Panc1 (cell line): Measurements from ENCODE around the gene GNAI1. TPM values are rescaled to one million over a fixed set of nuclear protein-coding genes. Genes with fewer than 3 reads are reported as not detected.

Experiments
- ATAC-seq: fragments of 200-7000 bp; cut with Tn5 transposase; 2 replicates; pipeline ENCODE4 v1.9.1; 2020; ENCODE audit warnings: mild to moderate bottlenecking, moderate library complexity
- BruUV-seq: library from RNA; stranded (reverse); fragments of 400-500 nt; replicated peaks from 2 replicates; lab custom pipeline; 2021; lab: Mats Ljungman, UMichigan
- CTCF ChIA-PET: fragments of 300-600 bp; sonication (Branson Sonifier 250); formaldehyde crosslinking; loops from one replicate; lab custom pipeline; 2022; ENCODE audit warnings: antibody characterized with exemption; lab: Charles Lee
- POLR2A ChIA-PET: fragments of 300-600 bp; sonication (Branson Sonifier 250); formaldehyde crosslinking; loops from one replicate; lab custom pipeline; 2022; ENCODE audit warnings: antibody characterized with exemption; lab: Charles Lee
- DNase-seq: peaks from one replicate; pipeline ENCODE4 v3.0.0-alpha.2; 2010; ENCODE audit warnings: low read depth, low spot score
- H3K27ac ChIP-seq: 2 replicates; pipeline ENCODE4 v1.5.1; 2011; ENCODE audit warnings: mild to moderate bottlenecking, low read length, inconsistent platforms
- H3K27me3 ChIP-seq: fragments of 200-500 bp; sonication (Bioruptor generic); 2 replicates; pipeline ENCODE4 v1.6.0; 2014; ENCODE audit warnings: low read length, inconsistent platforms; ENCODE audit not compliant: control insufficient read depth, insufficient read depth
- H3K36me3 ChIP-seq: fragments of 200-500 bp; sonication (Bioruptor generic); 2 replicates; pipeline ENCODE4 v1.5.1; 2014; ENCODE audit warnings: inconsistent platforms, mild to moderate bottlenecking, low read length, moderate library complexity; ENCODE audit not compliant: control insufficient read depth, insufficient read depth
- H3K4me1 ChIP-seq: 2 replicates; pipeline ENCODE4 v1.5.1; 2011; ENCODE audit warnings: inconsistent platforms, mild to moderate bottlenecking, low read length, moderate library complexity; ENCODE audit not compliant: control insufficient read depth, insufficient read depth
- H3K4me3 ChIP-seq, 2 experiments: 2 replicates each; pipeline ENCODE4 v1.5.1; 2011 to 2012; ENCODE audit warnings: low read depth in 2 of 2, low read length in 2 of 2, mild to moderate bottlenecking in 2 of 2, inconsistent platforms in 1 of 2, moderate library complexity in 1 of 2
- H3K9me3 ChIP-seq: fragments of 200-500 bp; sonication (Bioruptor generic); 2 replicates; pipeline ENCODE4 v1.5.1; 2014; ENCODE audit warnings: low read depth, mild to moderate bottlenecking, inconsistent platforms, low read length, moderate library complexity; ENCODE audit not compliant: control insufficient read depth, insufficient read depth
- POLR2AphosphoS5 ChIP-seq: IDR thresholded peaks from 2 replicates; pipeline ENCODE4 v1.6.1; 2012; ENCODE audit warnings: mild to moderate bottlenecking, low read depth, low read length, moderate library complexity
- SIN3A ChIP-seq: IDR thresholded peaks from 2 replicates; pipeline ENCODE4 v1.6.1; 2012; ENCODE audit warnings: low read depth, mild to moderate bottlenecking, low read length, moderate library complexity, borderline replicate concordance; ENCODE audit not compliant: insufficient read depth
- TCF7L2 ChIP-seq: IDR thresholded peaks from 2 replicates; pipeline ENCODE4 v1.6.1; 2011; ENCODE audit warnings: mild to moderate bottlenecking, low read depth, low read length, inconsistent platforms
- in situ Hi-C: cut with HindIII; loops from 2 replicates; pipeline ENCODE4 v1.10.0; 2016; ENCODE audit warnings: low sequenced_read_pairs, low pct_unique_long_range_greater_than_20kb
- intact Hi-C: fragments of 100-400 bp; cut with micrococcal nuclease; formaldehyde crosslinking; loops from one replicate; pipeline ENCODE4 v1.10.0; 2022; ENCODE audit not compliant: unreplicated experiment
- total RNA-seq: library from RNA; stranded (reverse); gene quantifications from one replicate; pipeline ENCODE4 v1.2.1, GENCODE V29; 2021; ENCODE audit not compliant: unreplicated experiment
- TF ChIP-seq, protein P1 (sequence below): fragments of 450-650 bp; IDR thresholded peaks from 2 replicates; pipeline ENCODE4 v1.5.1; 2017; ENCODE audit warnings: mild to moderate bottlenecking
- TF ChIP-seq, protein P2 (sequence below), 2 experiments: IDR thresholded peaks; 2 replicates each; pipeline ENCODE4 v1.6.1; 2011 to 2012; ENCODE audit warnings: low read depth in 2 of 2, control low read depth in 1 of 2, low read length in 1 of 2, mild to moderate bottlenecking in 1 of 2, moderate library complexity in 1 of 2; ENCODE audit not compliant: insufficient read depth in 1 of 2

Gene GNAI1
- total RNA-seq, 1 experiment from 2014 or later: 19.2 TPM

DNA sequence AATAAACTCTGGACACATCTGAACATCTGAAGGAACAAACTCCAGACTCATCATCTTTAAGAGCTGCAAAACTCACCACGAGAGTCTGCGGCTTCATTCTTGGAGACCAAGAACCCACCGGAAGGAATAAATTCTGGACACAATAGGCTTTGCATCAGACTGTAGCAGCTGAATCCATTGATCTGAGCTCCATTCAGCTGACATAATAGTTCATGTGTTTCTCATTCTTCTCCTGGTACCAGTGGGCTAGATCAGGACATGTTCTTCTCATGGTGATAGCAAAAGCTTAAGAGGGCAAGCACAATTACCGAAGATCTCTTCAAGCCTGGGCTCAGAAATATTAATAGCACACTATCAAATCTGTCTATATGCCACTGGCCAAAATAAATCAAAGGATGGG, 20.5 kb upstream of the GNAI1 start:
- ChIA-PET POLR2A (no interaction called here), CTCF (no interaction called here)
- Histone ChIP-seq H3K4me1 (no peaks in the 10 kb centered on the region), H3K27me3 (no peaks in the 10 kb centered on the region), H3K9me3 (no peaks in the 10 kb centered on the region), H3K4me3 (no peak overlapping the region), H3K27ac (no peak overlapping the region), H3K36me3 (no peaks in the 10 kb centered on the region)
- ATAC-seq (no peak), DNase-seq (no peak)
- in situ Hi-C loops: no loop called here
- TF ChIP-seq, protein P1, sequence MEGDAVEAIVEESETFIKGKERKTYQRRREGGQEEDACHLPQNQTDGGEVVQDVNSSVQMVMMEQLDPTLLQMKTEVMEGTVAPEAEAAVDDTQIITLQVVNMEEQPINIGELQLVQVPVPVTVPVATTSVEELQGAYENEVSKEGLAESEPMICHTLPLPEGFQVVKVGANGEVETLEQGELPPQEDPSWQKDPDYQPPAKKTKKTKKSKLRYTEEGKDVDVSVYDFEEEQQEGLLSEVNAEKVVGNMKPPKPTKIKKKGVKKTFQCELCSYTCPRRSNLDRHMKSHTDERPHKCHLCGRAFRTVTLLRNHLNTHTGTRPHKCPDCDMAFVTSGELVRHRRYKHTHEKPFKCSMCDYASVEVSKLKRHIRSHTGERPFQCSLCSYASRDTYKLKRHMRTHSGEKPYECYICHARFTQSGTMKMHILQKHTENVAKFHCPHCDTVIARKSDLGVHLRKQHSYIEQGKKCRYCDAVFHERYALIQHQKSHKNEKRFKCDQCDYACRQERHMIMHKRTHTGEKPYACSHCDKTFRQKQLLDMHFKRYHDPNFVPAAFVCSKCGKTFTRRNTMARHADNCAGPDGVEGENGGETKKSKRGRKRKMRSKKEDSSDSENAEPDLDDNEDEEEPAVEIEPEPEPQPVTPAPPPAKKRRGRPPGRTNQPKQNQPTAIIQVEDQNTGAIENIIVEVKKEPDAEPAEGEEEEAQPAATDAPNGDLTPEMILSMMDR: no peak
- no peak for TF ChIP-seq SIN3A
- TF ChIP-seq, protein P2, sequence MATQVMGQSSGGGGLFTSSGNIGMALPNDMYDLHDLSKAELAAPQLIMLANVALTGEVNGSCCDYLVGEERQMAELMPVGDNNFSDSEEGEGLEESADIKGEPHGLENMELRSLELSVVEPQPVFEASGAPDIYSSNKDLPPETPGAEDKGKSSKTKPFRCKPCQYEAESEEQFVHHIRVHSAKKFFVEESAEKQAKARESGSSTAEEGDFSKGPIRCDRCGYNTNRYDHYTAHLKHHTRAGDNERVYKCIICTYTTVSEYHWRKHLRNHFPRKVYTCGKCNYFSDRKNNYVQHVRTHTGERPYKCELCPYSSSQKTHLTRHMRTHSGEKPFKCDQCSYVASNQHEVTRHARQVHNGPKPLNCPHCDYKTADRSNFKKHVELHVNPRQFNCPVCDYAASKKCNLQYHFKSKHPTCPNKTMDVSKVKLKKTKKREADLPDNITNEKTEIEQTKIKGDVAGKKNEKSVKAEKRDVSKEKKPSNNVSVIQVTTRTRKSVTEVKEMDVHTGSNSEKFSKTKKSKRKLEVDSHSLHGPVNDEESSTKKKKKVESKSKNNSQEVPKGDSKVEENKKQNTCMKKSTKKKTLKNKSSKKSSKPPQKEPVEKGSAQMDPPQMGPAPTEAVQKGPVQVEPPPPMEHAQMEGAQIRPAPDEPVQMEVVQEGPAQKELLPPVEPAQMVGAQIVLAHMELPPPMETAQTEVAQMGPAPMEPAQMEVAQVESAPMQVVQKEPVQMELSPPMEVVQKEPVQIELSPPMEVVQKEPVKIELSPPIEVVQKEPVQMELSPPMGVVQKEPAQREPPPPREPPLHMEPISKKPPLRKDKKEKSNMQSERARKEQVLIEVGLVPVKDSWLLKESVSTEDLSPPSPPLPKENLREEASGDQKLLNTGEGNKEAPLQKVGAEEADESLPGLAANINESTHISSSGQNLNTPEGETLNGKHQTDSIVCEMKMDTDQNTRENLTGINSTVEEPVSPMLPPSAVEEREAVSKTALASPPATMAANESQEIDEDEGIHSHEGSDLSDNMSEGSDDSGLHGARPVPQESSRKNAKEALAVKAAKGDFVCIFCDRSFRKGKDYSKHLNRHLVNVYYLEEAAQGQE (IDR thresholded peaks at IDR 0.05; ENCODE audit: insufficient read depth in 1 of 2, low read depth in 2 of 2, low read length in 1 of 2): no peak
- no peak for TF ChIP-seq POLR2AphosphoS5
- no peak for TF ChIP-seq TCF7L2
- BruUV-seq: no TSS peak
- intact Hi-C loops: no loop called here

DNA sequence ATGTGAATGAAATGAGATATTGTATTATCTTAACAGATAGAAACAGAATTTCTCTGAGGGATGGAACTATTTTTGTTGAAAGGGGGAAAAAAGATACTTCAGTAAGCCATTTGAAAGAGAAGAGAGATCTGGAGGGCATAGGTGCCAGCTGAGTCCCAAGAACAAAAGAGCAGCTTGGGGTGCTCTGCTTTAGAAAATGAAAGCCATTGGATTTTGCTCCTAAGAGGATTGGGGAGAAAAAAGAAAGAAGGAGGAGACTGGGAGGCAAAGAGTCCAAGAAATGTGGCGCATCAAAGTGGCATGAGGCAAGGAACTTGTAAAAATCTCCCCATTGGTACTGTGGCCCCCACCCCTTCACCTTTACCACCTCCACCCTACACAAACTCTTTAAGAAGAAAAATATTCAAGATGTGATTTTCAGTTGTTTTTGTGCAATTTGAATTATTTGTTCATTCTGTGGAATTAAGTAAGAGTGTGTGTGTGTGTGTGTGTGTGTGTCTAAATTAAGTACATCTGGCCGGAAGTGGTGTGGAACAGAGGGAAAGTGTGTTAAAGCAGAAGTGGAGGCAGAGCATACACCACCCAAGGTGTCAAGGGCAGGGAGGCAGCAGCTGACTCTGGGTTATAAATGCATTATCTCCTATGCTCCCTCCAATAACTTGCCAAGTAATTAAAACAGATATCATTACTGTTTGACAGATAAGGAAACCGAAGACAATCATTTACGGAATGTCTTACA, 9.9 kb upstream of the GNAI1 start:
- DNase-seq (no peak), ATAC-seq (no peak)
- ChIA-PET CTCF (no interaction called here), POLR2A (no interaction called here)
- TF ChIP-seq, protein P1: no peak
- TF ChIP-seq SIN3A: no peak
- TF ChIP-seq, protein P2 (IDR thresholded peaks at IDR 0.05; ENCODE audit: insufficient read depth in 1 of 2, low read depth in 2 of 2, low read length in 1 of 2): no peak
- no peak for TF ChIP-seq TCF7L2
- TF ChIP-seq POLR2AphosphoS5: no peak
- Histone ChIP-seq H3K4me3 (no peak overlapping the region), H3K4me1 (no peaks in the 10 kb centered on the region), H3K27me3 (no peaks in the 10 kb centered on the region), H3K36me3 (no peaks in the 10 kb centered on the region), H3K9me3 (no peaks in the 10 kb centered on the region), H3K27ac (no peak overlapping the region)
- no TSS peak for BruUV-seq
- in situ Hi-C loops (no loop called here), intact Hi-C loops (no loop called here)
